GM21529 (cell line): ENCODE results near the gene HAGHL.
"Not testable (repeated sequence)": the region's sequence is repeated elsewhere in the genome, so short reads cannot be mapped to it uniquely, and the experiment has no call there.

Experiments
- ATAC-seq: cut with Tn5 transposase; IDR thresholded peaks from one replicate; pipeline ENCODE4 v1.9.1; 2021; ENCODE audit not compliant: unreplicated experiment

The HAGHL gene

DNA sequence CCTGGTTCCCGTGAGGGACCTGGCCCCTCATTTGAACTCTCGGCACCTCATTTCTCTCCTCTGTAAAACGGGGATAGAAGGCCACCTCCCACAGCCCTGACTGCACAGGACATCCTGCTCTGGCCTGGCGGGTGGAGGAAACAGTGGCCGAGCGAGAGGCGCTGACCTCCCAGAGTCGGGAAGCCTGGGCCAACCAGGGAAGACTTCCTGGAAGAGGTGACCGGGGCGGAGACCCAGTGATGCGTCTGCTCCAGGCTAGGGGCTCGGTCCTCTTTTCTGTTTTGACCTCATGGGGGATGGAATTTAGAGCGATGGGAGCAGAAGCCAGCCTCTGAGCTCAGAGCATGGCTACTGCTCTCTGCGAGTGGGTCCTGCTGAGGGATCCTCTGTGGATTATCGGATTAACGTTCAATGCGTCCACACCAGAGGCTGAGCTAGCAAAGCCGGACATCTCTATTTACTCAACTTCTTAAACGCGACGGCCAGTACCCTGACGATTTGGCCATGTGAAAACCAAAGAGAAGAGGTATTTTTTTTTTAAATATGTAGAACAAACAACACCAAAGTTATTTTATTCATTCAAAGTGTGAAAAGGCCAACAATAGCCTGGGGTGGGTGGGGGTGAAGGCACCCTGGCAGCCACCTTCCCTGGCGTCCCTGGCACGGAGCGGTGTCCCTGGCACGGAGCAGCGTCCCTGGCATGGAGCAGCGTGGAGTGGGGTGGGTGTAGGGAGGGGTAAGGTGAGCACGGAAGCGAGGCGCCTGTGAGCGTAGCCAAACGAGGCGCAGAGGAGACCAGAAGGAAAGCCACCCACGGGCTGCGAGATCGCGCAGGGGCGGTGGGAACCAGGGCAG, 24.5 kb downstream of the HAGHL start:
- ATAC-seq, result no peak

DNA sequence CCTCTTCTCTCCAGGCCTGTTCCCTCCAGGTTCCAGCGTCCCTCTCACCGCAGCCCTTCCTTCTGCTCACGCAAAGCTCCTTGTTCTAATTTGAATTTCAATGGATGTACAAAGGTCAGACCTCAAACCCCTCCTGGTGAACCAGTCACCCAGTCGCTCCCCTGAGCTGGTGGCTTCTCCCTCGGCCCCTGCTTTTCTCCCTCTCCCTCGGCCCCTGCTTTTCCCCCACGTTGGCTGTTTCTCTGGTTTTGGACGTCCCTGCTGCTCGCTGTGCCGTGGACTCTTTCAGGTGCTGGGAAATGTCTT, 25.1 kb downstream of the HAGHL start:
- no peak for ATAC-seq

DNA sequence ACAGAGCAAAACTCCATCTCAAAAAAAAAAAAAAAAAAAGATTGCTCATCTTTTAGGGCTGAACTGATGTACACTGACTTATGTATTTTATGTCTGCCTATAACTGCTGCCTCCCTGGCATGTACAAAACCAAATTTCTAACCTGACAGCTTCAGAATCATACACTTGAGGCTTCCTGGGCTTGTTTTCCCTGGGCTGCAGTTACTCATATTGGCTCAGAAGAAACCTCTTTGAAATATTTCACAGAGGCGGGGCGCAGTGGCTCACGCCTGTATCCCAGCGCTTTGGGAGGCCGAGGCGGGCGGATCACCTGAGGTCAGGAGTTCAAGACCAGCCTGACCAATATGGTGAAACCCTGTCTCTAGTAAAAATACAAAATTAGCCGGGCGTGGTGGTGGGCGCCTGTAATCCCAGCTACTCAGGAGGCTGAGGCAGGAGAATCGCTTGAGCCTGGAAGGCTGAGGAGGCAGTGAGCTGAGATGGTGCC, 27.3 kb downstream of the HAGHL start:
- ATAC-seq, result not testable (repeated sequence)

GRCh38 chr16:754656-755055, 27.8 kb downstream of the HAGHL start:
- no peak for ATAC-seq

DNA sequence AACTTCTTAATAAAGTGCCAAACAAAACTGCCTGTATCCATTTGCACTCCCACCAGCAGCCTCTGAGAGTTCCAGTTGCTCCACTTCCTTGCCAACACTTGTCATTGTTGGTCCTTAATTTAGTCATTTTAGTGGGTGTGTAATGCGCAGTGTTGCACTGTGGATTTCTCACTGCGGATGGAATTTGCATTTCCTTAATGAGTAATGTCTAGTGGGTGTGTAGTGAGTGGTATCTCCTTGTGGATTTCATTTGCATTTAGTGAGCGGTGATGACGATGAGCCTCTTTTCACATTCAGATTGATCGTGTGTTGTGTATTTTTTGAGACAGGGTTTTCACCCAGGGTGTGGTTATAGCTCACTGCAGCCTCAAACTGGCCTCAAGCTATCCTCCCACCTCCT, 29.5 kb downstream of the HAGHL start:
- ATAC-seq, result no peak

DNA sequence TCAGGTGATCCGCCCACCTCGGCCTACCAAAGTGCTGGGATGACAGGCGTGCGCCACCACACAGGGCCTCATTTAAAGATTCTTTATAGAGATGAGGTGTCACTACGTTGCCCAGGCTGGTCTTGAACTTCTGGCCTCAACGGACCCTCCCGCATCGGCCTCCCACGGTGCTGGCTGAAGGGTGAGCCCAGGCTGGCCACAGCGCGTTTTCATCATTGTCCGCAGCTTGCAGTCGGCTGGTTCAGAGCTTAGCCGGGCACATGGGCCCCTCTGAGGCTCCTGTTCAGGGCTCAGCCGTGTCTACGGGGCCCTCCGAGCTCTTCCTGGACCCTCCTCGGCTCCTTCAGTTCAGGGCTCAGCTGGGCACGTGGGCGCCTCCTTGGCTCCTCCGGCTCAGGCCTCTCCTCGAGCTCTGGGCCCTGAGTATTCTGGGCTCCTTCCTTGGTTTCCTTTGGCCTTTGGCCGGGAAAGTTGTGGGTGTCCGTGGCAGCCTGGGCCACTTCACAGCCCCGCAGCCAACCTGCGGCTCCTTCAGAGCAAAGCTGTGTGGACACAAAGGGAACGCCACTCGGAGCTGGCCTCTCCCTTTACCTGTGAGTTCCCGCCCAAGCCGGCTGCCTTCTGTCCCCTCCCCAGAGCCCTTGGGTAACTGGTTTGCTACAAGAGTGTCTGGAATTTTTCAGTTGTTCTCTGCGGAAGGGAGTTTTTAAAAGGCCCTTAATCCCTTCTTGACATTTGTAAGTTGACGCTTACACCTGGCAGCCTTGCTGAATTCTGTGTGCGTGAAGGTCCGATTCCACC, 32.4 kb downstream of the HAGHL start:
- no peak for ATAC-seq

DNA sequence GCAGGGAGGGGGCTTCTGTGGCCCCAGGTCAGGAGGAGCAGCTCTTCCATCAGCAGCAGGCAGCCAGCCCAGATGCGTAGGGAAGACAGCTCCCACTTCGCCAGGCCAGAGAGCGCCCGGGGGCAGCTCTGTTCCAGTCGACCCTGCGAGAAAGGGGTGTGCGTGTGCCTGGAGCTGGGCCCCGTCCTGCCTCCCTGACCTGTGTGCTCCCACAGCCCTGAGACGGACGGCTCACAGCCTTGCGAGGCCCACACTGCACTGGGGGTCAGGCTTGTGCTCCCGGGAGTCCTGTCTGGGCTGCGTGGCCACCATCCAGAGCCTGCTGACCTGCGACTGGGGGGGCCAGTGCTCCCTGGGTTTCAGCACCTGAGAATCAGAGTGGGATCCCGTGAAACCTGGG, 33.2 kb downstream of the HAGHL start:
- no peak for ATAC-seq

DNA sequence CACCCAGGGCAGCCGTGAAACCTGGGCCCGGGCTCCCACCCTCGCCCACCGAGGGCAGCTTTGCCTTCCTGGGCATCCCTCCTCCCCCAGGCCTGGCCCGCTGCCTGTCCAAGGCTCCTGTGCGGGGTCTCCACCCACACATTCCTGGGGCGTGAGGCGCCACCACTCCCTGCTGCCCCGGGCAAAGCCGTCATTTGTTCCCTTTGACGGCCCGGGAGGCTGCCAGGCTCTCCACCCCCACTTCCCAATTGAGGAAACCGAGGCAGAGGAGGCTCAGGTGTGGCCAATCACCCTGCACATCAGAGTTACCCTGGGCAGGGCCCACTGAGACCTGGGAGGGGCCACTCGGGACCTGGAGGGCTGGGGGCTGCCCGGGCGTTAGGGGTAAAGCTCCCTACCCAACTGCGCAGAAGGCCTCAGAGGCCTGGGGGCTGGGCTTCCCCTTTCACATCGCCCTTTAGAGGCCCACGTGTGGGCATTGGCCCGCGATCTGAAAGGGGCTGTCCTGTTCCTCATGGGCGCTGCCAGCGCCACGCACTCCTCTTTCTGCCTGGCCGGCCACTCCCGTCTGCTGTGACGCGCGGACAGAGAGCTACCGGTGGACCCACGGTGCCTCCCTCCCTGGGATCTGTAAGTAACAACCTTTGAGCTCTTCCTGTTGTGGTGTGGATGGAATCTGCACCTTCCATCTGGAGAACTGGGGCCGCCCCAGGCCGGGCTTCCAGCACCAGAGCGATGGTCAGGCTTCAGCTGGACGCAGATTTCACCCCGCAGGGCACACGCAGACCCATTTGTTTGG, 33.8 kb downstream of the HAGHL start, which contains the start of gene MSLN:
TSS of gene MSLN (plus strand) at position 190 of the 799 bp plus-strand sequence. CDS start 1,947 bp downstream, outside the sequence.
- no peak for ATAC-seq

DNA sequence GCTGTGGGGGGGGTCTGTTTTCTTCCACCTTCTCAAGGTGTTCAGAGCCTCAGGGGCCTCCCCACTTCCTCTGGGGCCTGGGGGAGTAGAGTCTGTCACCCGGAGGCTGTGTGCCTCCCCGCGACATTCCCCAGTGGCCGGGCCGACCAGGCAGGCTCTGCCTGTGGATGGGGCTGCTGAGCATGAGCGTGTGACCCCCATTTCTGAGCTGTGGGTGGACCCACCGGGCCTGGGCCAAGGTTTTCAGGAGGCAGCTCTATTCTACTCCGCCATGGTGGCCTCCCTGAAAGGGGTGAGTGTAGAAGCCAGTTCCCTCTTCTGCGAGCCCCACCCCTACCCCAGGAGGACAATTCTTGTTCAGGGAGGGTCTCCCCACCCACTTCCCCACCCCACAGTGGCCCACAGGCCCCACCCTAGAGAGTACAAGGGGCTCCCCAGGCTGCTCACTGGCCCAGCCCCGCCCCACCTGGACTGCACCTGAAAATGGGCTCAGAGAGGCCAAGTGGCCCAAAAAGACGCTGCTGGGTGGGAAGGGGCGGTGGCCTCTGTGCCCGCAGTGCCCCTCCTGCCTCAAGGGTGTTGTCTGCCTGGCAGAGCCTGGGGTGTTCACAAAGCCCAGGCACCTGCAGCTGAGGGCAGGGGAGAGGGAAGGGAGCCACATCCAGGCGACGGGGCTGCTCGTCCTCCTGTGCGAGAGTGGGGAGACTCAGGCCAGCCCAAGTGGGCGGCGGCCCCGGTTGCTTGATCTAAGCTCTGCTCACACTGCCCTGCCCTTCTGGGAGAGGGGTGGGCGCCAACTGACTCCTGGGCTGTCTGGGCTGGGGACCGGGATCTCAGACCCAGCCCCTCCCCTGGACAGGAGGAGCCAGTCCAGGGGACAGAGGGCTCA, 35.0 kb downstream of the HAGHL start:
- ATAC-seq, result no peak

GRCh38 chr16:762595-763268, 35.8 kb downstream of the HAGHL start:
- ATAC-seq, result no peak

GRCh38 chr16:763369-764183, 36.7 kb downstream of the HAGHL start:
- no peak for ATAC-seq

- ATAC-seq, result no peak
Observed at GRCh38 chr16:764184-764750, 37.4 kb downstream of the HAGHL start.

DNA sequence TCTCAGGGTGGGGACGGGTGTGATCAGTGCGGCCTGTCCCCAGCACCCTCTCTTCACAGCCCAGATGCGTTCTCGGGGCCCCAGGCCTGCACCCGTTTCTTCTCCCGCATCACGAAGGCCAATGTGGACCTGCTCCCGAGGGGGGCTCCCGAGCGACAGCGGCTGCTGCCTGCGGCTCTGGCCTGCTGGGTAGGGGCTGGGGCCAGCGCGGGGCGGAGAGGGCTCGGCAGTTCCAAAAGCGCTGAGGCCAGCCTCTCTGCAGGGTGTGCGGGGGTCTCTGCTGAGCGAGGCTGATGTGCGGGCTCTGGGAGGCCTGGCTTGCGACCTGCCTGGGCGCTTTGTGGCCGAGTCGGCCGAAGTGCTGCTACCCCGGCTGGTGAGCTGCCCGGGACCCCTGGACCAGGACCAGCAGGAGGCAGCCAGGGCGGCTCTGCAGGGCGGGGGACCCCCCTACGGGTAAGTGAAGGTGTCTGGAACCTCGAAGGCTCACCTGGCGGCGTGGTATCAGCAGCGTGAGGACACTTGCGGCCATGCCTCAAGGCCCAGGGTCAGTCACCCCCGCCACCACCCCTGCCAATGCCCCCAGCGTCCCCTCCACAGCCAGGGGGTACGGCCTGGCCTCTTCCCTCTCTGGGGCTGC, 38.1 kb downstream of the HAGHL start:
- ATAC-seq, result no peak

GRCh38 chr16:765488-765865, 38.6 kb downstream of the HAGHL start:
- ATAC-seq, result no peak

GRCh38 chr16:766008-766819, 39.3 kb downstream of the HAGHL start:
- no peak for ATAC-seq

DNA sequence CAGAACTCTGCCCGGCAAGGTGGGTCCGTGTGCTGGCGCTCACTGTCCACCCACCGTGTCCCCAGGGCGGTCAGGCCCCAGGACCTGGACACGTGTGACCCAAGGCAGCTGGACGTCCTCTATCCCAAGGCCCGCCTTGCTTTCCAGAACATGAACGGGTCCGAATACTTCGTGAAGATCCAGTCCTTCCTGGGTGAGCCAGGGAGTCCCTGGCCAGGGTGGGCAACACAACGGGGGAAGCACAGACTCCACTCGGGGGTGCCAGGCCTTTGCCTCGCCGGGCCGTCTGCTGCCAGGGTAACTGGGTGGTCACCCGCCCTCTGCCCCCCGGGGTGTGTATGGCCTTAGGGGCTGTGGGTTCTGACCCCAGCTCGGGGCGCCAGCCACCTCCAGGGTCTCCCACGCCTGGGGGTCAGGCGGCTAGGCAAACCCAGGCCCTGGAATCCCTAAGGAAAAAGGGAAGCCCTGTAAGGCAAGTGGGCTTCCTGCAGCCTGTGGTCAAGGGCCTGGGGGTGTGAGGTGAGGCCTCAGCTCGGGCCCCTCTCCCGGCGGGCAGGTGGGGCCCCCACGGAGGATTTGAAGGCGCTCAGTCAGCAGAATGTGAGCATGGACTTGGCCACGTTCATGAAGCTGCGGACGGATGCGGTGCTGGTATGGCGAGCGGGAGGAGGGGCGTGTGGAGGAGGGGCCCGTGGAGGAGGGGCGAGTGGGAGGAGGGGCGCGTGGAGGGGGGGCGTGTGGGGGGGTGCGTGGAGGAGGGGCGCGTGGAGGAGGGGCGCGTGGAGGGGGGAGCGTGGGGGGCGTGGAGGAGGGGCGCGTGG, 40.1 kb downstream of the HAGHL start:
- ATAC-seq, result no peak
